ENCODE results near the gene RTN4.

RTN4 gene

GRCh38 chr2:55031505-55031904 lies 18.7 kb downstream of the RTN4 start:
- no peak for FAIRE-seq

- no peak for FAIRE-seq
These were observed 19.5 kb downstream of the RTN4 start for GRCh38 chr2:55030766-55031165.

GRCh38 chr2:55029098-55029497 lies 21.2 kb downstream of the RTN4 start:
- FAIRE-seq: no peak

GRCh38 chr2:55027226-55027625 lies 23.0 kb downstream of the RTN4 start:
- no peak for FAIRE-seq

GRCh38 chr2:55026202-55026601 lies 24.0 kb downstream of the RTN4 start:
- FAIRE-seq: no peak

GRCh38 chr2:55025627-55026026 lies 24.6 kb downstream of the RTN4 start:
- no peak for FAIRE-seq

- FAIRE-seq: no peak
These were observed 25.2 kb downstream of the RTN4 start for GRCh38 chr2:55025082-55025481.

GRCh38 chr2:55022476-55022875 lies 27.8 kb downstream of the RTN4 start:
- FAIRE-seq: no peak

GRCh38 chr2:55019526-55020258 lies 30.6 kb downstream of the RTN4 start:
- peak; percentile 65 for FAIRE-seq

- FAIRE-seq: no peak
These were observed 31.6 kb downstream of the RTN4 start for GRCh38 chr2:55018619-55019018.

GRCh38 chr2:55017880-55018279 lies 32.4 kb downstream of the RTN4 start:
- FAIRE-seq: no peak

- FAIRE-seq: no peak
These were observed 32.8 kb downstream of the RTN4 start for GRCh38 chr2:55017428-55017827.

- FAIRE-seq: peak; percentile 96
These were observed 35.0 kb downstream of the RTN4 start for GRCh38 chr2:55014962-55015939.

GRCh38 chr2:55013936-55014335 lies 36.3 kb downstream of the RTN4 start:
- FAIRE-seq: peak; percentile 84

GRCh38 chr2:55012672-55013484 lies 37.4 kb downstream of the RTN4 start:
- FAIRE-seq: peak; percentile 61

GRCh38 chr2:55011831-55012671 lies 38.2 kb downstream of the RTN4 start:
- peak; percentile 49 for FAIRE-seq

GRCh38 chr2:55010915-55011314 lies 39.3 kb downstream of the RTN4 start:
- no peak for FAIRE-seq

- FAIRE-seq: no peak
These were observed 40.1 kb downstream of the RTN4 start for GRCh38 chr2:55010149-55010591.

GRCh38 chr2:55009277-55010060 lies 40.8 kb downstream of the RTN4 start:
- peak; percentile 30 for FAIRE-seq

GRCh38 chr2:55006306-55006705 lies 43.9 kb downstream of the RTN4 start:
- no peak for FAIRE-seq

Measured in G401.6 (cell line).